Fibroblast of lung (primary cell): ENCODE data around the gene VASN.

ENCODE experiments used
- EZH2 ChIP-seq: IDR thresholded peaks from 2 replicates; pipeline ENCODE4 v1.5.1; 2012; ENCODE audit warnings: low read length, control low read depth, mild to moderate bottlenecking; ENCODE audit errors: missing control alignments
- TF ChIP-seq, protein P1 (sequence below), 2 donors: IDR thresholded peaks in 1 of 2; conservative IDR thresholded peaks in 1 of 2; 1 replicate in 1 of 2; 2 replicates in 1 of 2; pipeline ENCODE4 v1.5.1; 2011 to 2012; ENCODE audit warnings: low read length in 2 of 2, control low read depth in 1 of 2, inconsistent platforms in 1 of 2, low read depth in 1 of 2, mild to moderate bottlenecking in 1 of 2

DNA sequence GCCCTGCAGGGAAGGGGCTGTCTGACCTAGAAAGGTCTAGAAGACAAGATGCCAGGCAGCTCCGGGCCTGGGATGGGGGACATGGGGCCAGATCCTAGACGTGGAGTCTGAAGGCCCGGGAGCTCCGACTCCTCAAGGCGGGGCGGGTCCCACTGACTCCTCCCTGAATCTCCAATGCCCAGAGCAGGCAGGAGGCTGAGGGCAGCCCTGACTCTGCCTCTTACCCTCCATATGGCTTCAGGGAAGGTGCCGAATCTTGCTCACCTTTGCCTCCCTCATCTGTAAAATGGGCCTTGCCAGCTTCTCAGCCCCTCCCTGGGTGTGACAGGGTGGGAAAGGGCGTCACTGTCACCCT, 14.8 kb downstream of the VASN start:
- TF ChIP-seq EZH2, result no peak
- TF ChIP-seq, protein P1, sequence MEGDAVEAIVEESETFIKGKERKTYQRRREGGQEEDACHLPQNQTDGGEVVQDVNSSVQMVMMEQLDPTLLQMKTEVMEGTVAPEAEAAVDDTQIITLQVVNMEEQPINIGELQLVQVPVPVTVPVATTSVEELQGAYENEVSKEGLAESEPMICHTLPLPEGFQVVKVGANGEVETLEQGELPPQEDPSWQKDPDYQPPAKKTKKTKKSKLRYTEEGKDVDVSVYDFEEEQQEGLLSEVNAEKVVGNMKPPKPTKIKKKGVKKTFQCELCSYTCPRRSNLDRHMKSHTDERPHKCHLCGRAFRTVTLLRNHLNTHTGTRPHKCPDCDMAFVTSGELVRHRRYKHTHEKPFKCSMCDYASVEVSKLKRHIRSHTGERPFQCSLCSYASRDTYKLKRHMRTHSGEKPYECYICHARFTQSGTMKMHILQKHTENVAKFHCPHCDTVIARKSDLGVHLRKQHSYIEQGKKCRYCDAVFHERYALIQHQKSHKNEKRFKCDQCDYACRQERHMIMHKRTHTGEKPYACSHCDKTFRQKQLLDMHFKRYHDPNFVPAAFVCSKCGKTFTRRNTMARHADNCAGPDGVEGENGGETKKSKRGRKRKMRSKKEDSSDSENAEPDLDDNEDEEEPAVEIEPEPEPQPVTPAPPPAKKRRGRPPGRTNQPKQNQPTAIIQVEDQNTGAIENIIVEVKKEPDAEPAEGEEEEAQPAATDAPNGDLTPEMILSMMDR (conservative IDR thresholded peaks at IDR 0.05 in 1 of 2, IDR thresholded peaks at IDR 0.05 in 1 of 2; ENCODE audit: low read depth in 1 of 2, low read length in 2 of 2), result no peak
